ENCODE data around the gene UGDH. TPM values are rescaled to one million over a fixed set of nuclear protein-coding genes. Genes with fewer than 3 reads are reported as not detected.

The UGDH gene
- total and polyA plus RNA-seq, 2 of the 8 experiments (the other 6 are each of a cell fraction or from before 2014, with no cell fraction given) = 32.0 to 128 TPM

- TF ChIP-seq CHD7 (IDR thresholded peaks at IDR 0.05; ENCODE audit: insufficient replicate concordance, low read length) = no peak
- TF ChIP-seq PHF8 (conservative IDR thresholded peaks at IDR 0.05; ENCODE audit: low read depth, low read length) = no peak
- no peak for TF ChIP-seq SIRT6 (IDR thresholded peaks at IDR 0.05; ENCODE audit: low read length)
- TF ChIP-seq, protein P1, sequence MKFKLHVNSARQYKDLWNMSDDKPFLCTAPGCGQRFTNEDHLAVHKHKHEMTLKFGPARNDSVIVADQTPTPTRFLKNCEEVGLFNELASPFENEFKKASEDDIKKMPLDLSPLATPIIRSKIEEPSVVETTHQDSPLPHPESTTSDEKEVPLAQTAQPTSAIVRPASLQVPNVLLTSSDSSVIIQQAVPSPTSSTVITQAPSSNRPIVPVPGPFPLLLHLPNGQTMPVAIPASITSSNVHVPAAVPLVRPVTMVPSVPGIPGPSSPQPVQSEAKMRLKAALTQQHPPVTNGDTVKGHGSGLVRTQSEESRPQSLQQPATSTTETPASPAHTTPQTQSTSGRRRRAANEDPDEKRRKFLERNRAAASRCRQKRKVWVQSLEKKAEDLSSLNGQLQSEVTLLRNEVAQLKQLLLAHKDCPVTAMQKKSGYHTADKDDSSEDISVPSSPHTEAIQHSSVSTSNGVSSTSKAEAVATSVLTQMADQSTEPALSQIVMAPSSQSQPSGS (IDR thresholded peaks at IDR 0.05; ENCODE audit: low read length) = no peak
- TF ChIP-seq TEAD4 (IDR thresholded peaks at IDR 0.05; ENCODE audit: low read depth, low read length) = no peak
- no peak for TF ChIP-seq HDAC2 (IDR thresholded peaks at IDR 0.05; ENCODE audit: borderline replicate concordance in 1 of 2, low read depth in 2 of 2, low read length in 2 of 2)
- no peak for TF ChIP-seq RFX5 (IDR thresholded peaks at IDR 0.05; ENCODE audit: borderline replicate concordance, low read depth, low read length)
- TF ChIP-seq CHD2 (IDR thresholded peaks at IDR 0.05; ENCODE audit: low read length) = no peak
- TF ChIP-seq EP300 (IDR thresholded peaks at IDR 0.05; ENCODE audit: borderline replicate concordance in 1 of 2, low read depth in 2 of 2, low read length in 2 of 2) = no peak
- no peak for TF ChIP-seq NRF1 (IDR thresholded peaks at IDR 0.05; ENCODE audit: low read depth, low read length)
Measured at GRCh38 chr4:39533541-39533940, 6.3 kb upstream of the UGDH start (continued).

Measured in H1 (cell line).